HCT116 (cell line): ENCODE measurements around the gene ARHGEF10L.

ENCODE experiments used
- CTCF ChIP-seq, 3 experiments: fragments of 200-600 bp in 1 of 3; sonication (generic) in 1 of 3; IDR thresholded peaks in 2 of 3; conservative IDR thresholded peaks in 1 of 3; 2 replicates each; pipeline ENCODE4 v1.5.1; 2012 to 2017; ENCODE audit warnings: low read depth in 2 of 3, low read length in 2 of 3, antibody characterized with exemption in 1 of 3, borderline replicate concordance in 1 of 3, control low read depth in 1 of 3, mild to moderate bottlenecking in 1 of 3, mixed read lengths in 1 of 3, mixed run types in 1 of 3, moderate library complexity in 1 of 3; ENCODE audit not compliant: insufficient read depth in 1 of 3
- ELF1 ChIP-seq: IDR thresholded peaks from 2 replicates; pipeline ENCODE4 v1.6.1; 2012; ENCODE audit warnings: low read depth, borderline replicate concordance
- EZH2 ChIP-seq: fragments of 200-600 bp; sonication (generic); IDR thresholded peaks from 2 replicates; pipeline ENCODE4 v1.6.1; 2017; ENCODE audit warnings: antibody characterized with exemption, mixed run types
- EZH2phosphoT487 ChIP-seq: fragments of 200-600 bp; IDR thresholded peaks from 2 replicates; pipeline ENCODE4 v1.6.1; 2018; ENCODE audit warnings: antibody characterized with exemption, borderline replicate concordance
- JUND ChIP-seq: IDR thresholded peaks from 2 replicates; pipeline ENCODE4 v1.6.1; 2012
- POLR2A ChIP-seq: IDR thresholded peaks from 2 replicates; pipeline ENCODE4 v1.7.0; 2011; ENCODE audit warnings: borderline replicate concordance; ENCODE audit not compliant: insufficient read depth, insufficient read length; ENCODE audit errors: extremely low read depth
- POLR2AphosphoS5 ChIP-seq: IDR thresholded peaks from 2 replicates; pipeline ENCODE4 v1.6.1; 2011; ENCODE audit warnings: mild to moderate bottlenecking, low read depth, low read length, moderate library complexity
- RAD21 ChIP-seq: IDR thresholded peaks from 2 replicates; pipeline ENCODE4 v1.6.1; 2012; ENCODE audit warnings: low read depth, mild to moderate bottlenecking
- SIN3A ChIP-seq: IDR thresholded peaks from 2 replicates; pipeline ENCODE4 v1.6.1; 2012; ENCODE audit warnings: low read depth
- SP1 ChIP-seq: IDR thresholded peaks from 2 replicates; pipeline ENCODE4 v1.6.1; 2012; ENCODE audit warnings: low read depth
- YY1 ChIP-seq: IDR thresholded peaks from 2 replicates; pipeline ENCODE4 v1.6.1; 2011; ENCODE audit warnings: low read length, low read depth, moderate library complexity, mild to moderate bottlenecking; ENCODE audit not compliant: insufficient replicate concordance; ENCODE audit errors: extremely low read depth
- TF ChIP-seq, protein P1 (sequence below): IDR thresholded peaks from 2 replicates; pipeline ENCODE4 v1.6.1; 2012; ENCODE audit warnings: low read depth

DNA sequence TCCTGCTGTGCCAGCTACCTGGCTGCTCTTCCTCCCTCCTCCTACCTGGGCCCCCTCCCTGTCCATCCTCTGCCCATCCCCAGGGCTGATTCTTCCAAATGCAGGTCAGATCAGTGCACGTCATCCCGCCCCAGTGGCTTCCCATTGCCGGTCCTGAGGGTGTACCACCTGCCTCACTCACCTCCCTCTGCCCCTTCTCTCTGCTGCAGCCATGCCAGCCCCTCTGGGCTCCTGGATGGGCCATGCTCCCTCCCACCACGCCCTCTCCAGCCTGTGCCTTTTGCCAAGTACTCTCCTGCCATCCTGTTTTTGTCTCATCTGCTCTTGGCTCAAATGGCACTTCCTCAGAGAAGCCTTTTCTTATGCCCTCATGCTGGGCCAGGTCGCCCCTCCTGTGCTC, 95.8 kb downstream of the ARHGEF10L start:
- TF ChIP-seq, protein P1, sequence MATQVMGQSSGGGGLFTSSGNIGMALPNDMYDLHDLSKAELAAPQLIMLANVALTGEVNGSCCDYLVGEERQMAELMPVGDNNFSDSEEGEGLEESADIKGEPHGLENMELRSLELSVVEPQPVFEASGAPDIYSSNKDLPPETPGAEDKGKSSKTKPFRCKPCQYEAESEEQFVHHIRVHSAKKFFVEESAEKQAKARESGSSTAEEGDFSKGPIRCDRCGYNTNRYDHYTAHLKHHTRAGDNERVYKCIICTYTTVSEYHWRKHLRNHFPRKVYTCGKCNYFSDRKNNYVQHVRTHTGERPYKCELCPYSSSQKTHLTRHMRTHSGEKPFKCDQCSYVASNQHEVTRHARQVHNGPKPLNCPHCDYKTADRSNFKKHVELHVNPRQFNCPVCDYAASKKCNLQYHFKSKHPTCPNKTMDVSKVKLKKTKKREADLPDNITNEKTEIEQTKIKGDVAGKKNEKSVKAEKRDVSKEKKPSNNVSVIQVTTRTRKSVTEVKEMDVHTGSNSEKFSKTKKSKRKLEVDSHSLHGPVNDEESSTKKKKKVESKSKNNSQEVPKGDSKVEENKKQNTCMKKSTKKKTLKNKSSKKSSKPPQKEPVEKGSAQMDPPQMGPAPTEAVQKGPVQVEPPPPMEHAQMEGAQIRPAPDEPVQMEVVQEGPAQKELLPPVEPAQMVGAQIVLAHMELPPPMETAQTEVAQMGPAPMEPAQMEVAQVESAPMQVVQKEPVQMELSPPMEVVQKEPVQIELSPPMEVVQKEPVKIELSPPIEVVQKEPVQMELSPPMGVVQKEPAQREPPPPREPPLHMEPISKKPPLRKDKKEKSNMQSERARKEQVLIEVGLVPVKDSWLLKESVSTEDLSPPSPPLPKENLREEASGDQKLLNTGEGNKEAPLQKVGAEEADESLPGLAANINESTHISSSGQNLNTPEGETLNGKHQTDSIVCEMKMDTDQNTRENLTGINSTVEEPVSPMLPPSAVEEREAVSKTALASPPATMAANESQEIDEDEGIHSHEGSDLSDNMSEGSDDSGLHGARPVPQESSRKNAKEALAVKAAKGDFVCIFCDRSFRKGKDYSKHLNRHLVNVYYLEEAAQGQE, result no peak
- TF ChIP-seq EZH2 (no peak), POLR2A (no peak), CTCF (IDR thresholded peaks at IDR 0.05 in 2 of 3, conservative IDR thresholded peaks at IDR 0.05 in 1 of 3; ENCODE audit: borderline replicate concordance in 1 of 3, insufficient read depth in 1 of 3, low read depth in 2 of 3, low read length in 2 of 3) (no peak), POLR2AphosphoS5 (no peak), SP1 (no peak), YY1 (no peak), SIN3A (no peak), EZH2phosphoT487 (no peak), RAD21 (no peak), ELF1 (no peak), JUND (no peak)
